SH-SY5Y (cell line): ENCODE measurements around the gene FBLN2.

ENCODE experiments used
- GATA2 ChIP-seq: IDR thresholded peaks from 2 replicates; pipeline ENCODE4 v1.6.1; 2011; ENCODE audit warnings: mild to moderate bottlenecking, low read depth, low read length
- GATA3 ChIP-seq: IDR thresholded peaks from 2 replicates; pipeline ENCODE4 v1.6.1; 2011; ENCODE audit warnings: low read depth, mild to moderate bottlenecking, low read length, moderate library complexity

DNA sequence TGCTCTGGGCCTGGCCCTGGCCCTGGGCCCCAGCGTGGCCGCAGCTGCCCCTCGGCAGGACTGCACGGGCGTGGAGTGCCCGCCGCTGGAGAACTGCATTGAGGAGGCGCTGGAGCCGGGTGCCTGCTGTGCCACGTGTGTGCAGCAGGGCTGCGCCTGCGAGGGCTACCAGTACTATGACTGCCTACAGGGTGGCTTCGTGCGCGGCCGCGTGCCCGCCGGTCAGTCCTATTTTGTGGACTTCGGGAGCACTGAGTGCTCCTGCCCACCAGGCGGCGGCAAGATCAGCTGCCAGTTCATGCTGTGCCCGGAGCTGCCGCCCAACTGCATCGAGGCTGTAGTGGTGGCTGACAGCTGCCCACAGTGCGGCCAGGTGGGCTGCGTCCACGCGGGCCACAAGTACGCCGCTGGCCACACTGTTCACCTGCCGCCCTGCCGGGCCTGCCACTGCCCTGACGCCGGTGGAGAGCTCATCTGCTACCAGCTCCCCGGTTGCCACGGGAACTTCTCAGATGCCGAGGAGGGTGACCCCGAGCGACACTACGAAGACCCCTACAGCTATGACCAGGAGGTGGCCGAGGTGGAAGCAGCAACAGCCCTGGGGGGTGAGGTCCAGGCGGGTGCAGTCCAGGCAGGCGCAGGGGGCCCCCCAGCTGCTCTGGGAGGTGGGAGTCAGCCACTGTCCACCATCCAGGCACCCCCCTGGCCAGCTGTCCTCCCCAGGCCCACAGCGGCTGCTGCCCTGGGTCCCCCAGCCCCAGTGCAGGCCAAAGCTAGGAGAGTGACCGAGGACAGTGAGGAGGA, 21.7 kb downstream of the FBLN2 start:
- TF ChIP-seq GATA2 (no peak), GATA3 (no peak)
